HCT116 (cell line): ENCODE data around the gene TMEM205. TPM values are rescaled to one million over a fixed set of nuclear protein-coding genes. Genes with fewer than 3 reads are reported as not detected.

ENCODE experiments used
- ATAC-seq: fragments of 200-7000 bp; cut with Tn5 transposase; 2 replicates; pipeline ENCODE4 v1.9.1; 2020; ENCODE audit warnings: mild to moderate bottlenecking, moderate library complexity
- BruUV-seq: library from RNA; stranded (reverse); fragments of 400-500 nt; replicated peaks from 2 replicates; lab custom pipeline; 2021; lab: Mats Ljungman, UMichigan
- CTCF ChIA-PET: fragments of 300-600 bp; sonication (Branson Sonifier 250); formaldehyde crosslinking; loops from one replicate; lab custom pipeline; 2021; ENCODE audit warnings: antibody characterized with exemption; lab: Charles Lee
- POLR2A ChIA-PET: fragments of 300-600, 350-600 bp; sonication (Branson Sonifier 250); formaldehyde crosslinking; loops from one replicate; lab custom pipeline; 2021; ENCODE audit warnings: antibody characterized with exemption; lab: Charles Lee
- RAD21 ChIA-PET, 2 experiments: fragments of 300-600 bp; sonication (Branson Sonifier 250); formaldehyde crosslinking; loops; one replicate each; lab custom pipeline; 2023; ENCODE audit warnings: low total read pairs in 2 of 2; ENCODE audit not compliant: uncharacterized antibody in 2 of 2, unreplicated experiment in 2 of 2, low non-redundant PET in 1 of 2; lab: Charles Lee
- DNase-seq: peaks from one replicate; pipeline ENCODE4 v3.0.0-alpha.2; 2010; ENCODE audit warnings: low read depth, low spot score
- H2AFZ ChIP-seq: fragments of 200-600 bp; shearing (Covaris generic), sonication (generic); 2 replicates; pipeline ENCODE4 v1.6.1; 2017; ENCODE audit warnings: low read depth, mixed run types, mixed read lengths, antibody characterized with exemption, low read length; ENCODE audit not compliant: poor library complexity, severe bottlenecking
- H3K27ac ChIP-seq: 2 replicates; pipeline ENCODE4 v1.5.1; 2012; ENCODE audit warnings: low read depth, low read length
- H3K27me3 ChIP-seq: fragments of 200-600 bp; sonication (generic); 2 replicates; pipeline ENCODE4 v1.6.1; 2016; ENCODE audit warnings: mixed run types, low read length, mixed read lengths; ENCODE audit not compliant: insufficient read depth
- H3K36me3 ChIP-seq, 2 experiments: fragments of 200-500 bp in 1 of 2; fragments of 200-600 bp in 1 of 2; sonication (Bioruptor generic) in 1 of 2; sonication (generic) in 1 of 2; 2 replicates each; pipeline versions ENCODE4 v1.5.1 to v1.6.1; 2014 to 2016; ENCODE audit warnings: low read length in 2 of 2, inconsistent platforms in 1 of 2, mixed read lengths in 1 of 2, mixed run types in 1 of 2; ENCODE audit not compliant: insufficient read depth in 2 of 2, control insufficient read depth in 1 of 2
- H3K4me1 ChIP-seq, 2 experiments: fragments of 200-600 bp in 1 of 2; sonication (generic) in 1 of 2; 2 replicates each; pipeline versions ENCODE4 v1.5.1 to v1.6.1; 2012 to 2017; ENCODE audit warnings: low read length in 2 of 2, inconsistent platforms in 1 of 2, mild to moderate bottlenecking in 1 of 2, mixed read lengths in 1 of 2, mixed run types in 1 of 2, moderate library complexity in 1 of 2; ENCODE audit not compliant: insufficient read depth in 2 of 2, control insufficient read depth in 1 of 2
- H3K4me2 ChIP-seq: fragments of 200-600 bp; sonication (generic); 2 replicates; pipeline ENCODE4 v1.6.1; 2017; ENCODE audit warnings: mixed run types, low read length, mixed read lengths
- H3K4me3 ChIP-seq, 2 experiments: fragments of 200-600 bp in 1 of 2; sonication (generic) in 1 of 2; replicated peaks in 1 of 2; 2 replicates each; pipeline ENCODE4 v1.5.1; 2011 to 2016; ENCODE audit warnings: low read length in 2 of 2, control low read depth in 1 of 2, low read depth in 1 of 2, mild to moderate bottlenecking in 1 of 2, mixed read lengths in 1 of 2, mixed run types in 1 of 2
- H3K79me2 ChIP-seq: fragments of 200-600 bp; sonication (generic); 2 replicates; pipeline ENCODE4 v1.6.1; 2017; ENCODE audit warnings: mild to moderate bottlenecking, mixed run types, low read length, moderate library complexity, mixed read lengths; ENCODE audit not compliant: insufficient read depth
- H3K9ac ChIP-seq: fragments of 200-600 bp; sonication (generic); 2 replicates; pipeline ENCODE4 v1.6.1; 2016; ENCODE audit warnings: low read length, mixed read lengths
- H3K9me2 ChIP-seq: fragments of 200-600 bp; sonication (generic), shearing (Covaris generic); 2 replicates; pipeline ENCODE4 v1.6.1; 2017; ENCODE audit warnings: mixed run types, mild to moderate bottlenecking, moderate library complexity; ENCODE audit not compliant: insufficient read depth
- H3K9me3 ChIP-seq, 2 experiments: fragments of 200-500 bp in 1 of 2; fragments of 200-600 bp in 1 of 2; sonication (Bioruptor generic) in 1 of 2; sonication (generic) in 1 of 2; 2 replicates each; pipeline ENCODE4 v1.6.1; 2014 to 2017; ENCODE audit warnings: low read length in 2 of 2, mixed read lengths in 2 of 2, inconsistent platforms in 1 of 2, low read depth in 1 of 2, mild to moderate bottlenecking in 1 of 2, mixed run types in 1 of 2, moderate library complexity in 1 of 2; ENCODE audit not compliant: control insufficient read depth in 1 of 2, insufficient read depth in 1 of 2
- H4K20me1 ChIP-seq: fragments of 200-600 bp; sonication (generic), shearing (Covaris generic); 2 replicates; pipeline ENCODE4 v1.6.1; 2017; ENCODE audit warnings: mixed run types, mild to moderate bottlenecking, moderate library complexity; ENCODE audit not compliant: insufficient read depth
- CBX3 ChIP-seq: IDR thresholded peaks from 2 replicates; pipeline ENCODE4 v1.6.1; 2012; ENCODE audit warnings: low read depth
- CTCF ChIP-seq, 3 experiments: fragments of 200-600 bp in 1 of 3; sonication (generic) in 1 of 3; IDR thresholded peaks in 2 of 3; conservative IDR thresholded peaks in 1 of 3; 2 replicates each; pipeline ENCODE4 v1.5.1; 2012 to 2017; ENCODE audit warnings: low read depth in 2 of 3, low read length in 2 of 3, antibody characterized with exemption in 1 of 3, borderline replicate concordance in 1 of 3, control low read depth in 1 of 3, mild to moderate bottlenecking in 1 of 3, mixed read lengths in 1 of 3, mixed run types in 1 of 3, moderate library complexity in 1 of 3; ENCODE audit not compliant: insufficient read depth in 1 of 3
- EGR1 ChIP-seq: IDR thresholded peaks from 2 replicates; pipeline ENCODE4 v1.6.1; 2012; ENCODE audit warnings: low read depth
- ELF1 ChIP-seq: IDR thresholded peaks from 2 replicates; pipeline ENCODE4 v1.6.1; 2012; ENCODE audit warnings: low read depth, borderline replicate concordance
- EZH2 ChIP-seq: fragments of 200-600 bp; sonication (generic); IDR thresholded peaks from 2 replicates; pipeline ENCODE4 v1.6.1; 2017; ENCODE audit warnings: antibody characterized with exemption, mixed run types
- POLR2A ChIP-seq: IDR thresholded peaks from 2 replicates; pipeline ENCODE4 v1.7.0; 2011; ENCODE audit warnings: borderline replicate concordance; ENCODE audit not compliant: insufficient read depth, insufficient read length; ENCODE audit errors: extremely low read depth
- RAD21 ChIP-seq: IDR thresholded peaks from 2 replicates; pipeline ENCODE4 v1.6.1; 2012; ENCODE audit warnings: low read depth, mild to moderate bottlenecking
- SIN3A ChIP-seq: IDR thresholded peaks from 2 replicates; pipeline ENCODE4 v1.6.1; 2012; ENCODE audit warnings: low read depth
- TCF7L2 ChIP-seq: IDR thresholded peaks from 2 replicates; pipeline ENCODE4 v1.7.0; 2011; ENCODE audit warnings: borderline replicate concordance, inconsistent platforms; ENCODE audit not compliant: insufficient read depth, insufficient read length; ENCODE audit errors: extremely low read depth
- ZFX ChIP-seq: fragments of 450-650 bp; IDR thresholded peaks from 2 replicates; pipeline ENCODE4 v1.6.1; 2017
- intact Hi-C: fragments of 100-400 bp; cut with micrococcal nuclease; formaldehyde crosslinking; loops from 2 replicates; pipeline ENCODE4 v1.10.0; 2022
- total RNA-seq: library from RNA; stranded (reverse); gene quantifications from one replicate; pipeline ENCODE4 v1.2.1, GENCODE V29; 2021; ENCODE audit not compliant: unreplicated experiment

The TMEM205 gene
- total RNA-seq, 1 experiment from 2014 or later: 55.9 TPM

DNA sequence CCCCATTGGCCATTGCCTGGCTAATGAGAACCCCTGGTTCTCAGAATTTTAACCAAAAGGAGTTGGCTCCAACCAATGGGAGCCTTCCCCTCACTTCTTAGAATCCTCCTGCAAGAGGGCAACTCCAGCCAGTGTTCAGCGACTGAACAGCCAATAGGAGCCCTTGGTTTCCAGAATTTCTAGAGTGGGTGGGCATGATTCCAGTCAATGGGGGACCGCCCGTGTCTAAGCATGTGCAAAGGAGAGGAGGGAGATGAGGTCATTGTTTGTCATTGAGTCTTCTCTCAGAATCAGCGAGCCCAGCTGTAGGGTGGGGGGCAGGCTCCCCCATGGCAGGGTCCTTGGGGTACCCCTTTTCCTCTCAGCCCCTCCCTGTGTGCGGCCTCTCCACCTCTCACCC lies 18.9 kb upstream of the TMEM205 start:
- intact Hi-C loops: no loop called here

More for the DNA sequence above, 18.9 kb upstream of the TMEM205 start:
- no peaks in the 10 kb centered on the region for H3K9me2 ChIP-seq
- H3K4me1 ChIP-seq: peaks cover 5 to 9% of the 10 kb centered on the region in 2 experiments
- H3K4me3 ChIP-seq: no peak overlapping the region
- H3K4me2 ChIP-seq: no peak overlapping the region
- no peak overlapping the region for H3K27ac ChIP-seq
- TSS peak; percentile 56 for BruUV-seq
- no peaks in the 10 kb centered on the region; a peak in 1 of 4 replicates for H3K36me3 ChIP-seq
- no peaks in the 10 kb centered on the region for H3K9me3 ChIP-seq
- no peak overlapping the region for H3K9ac ChIP-seq
- ChIA-PET POLR2A (no interaction called here), CTCF (no interaction called here), RAD21 (no interaction called here)
- no peak for ATAC-seq
- H3K27me3 ChIP-seq: no peaks in the 10 kb centered on the region
- no peak overlapping the region for H2AFZ ChIP-seq
- no peaks in the 10 kb centered on the region for H4K20me1 ChIP-seq
- no peaks in the 10 kb centered on the region for H3K79me2 ChIP-seq
- no peak for TF ChIP-seq POLR2A
- no peak for TF ChIP-seq ZFX
- TF ChIP-seq TCF7L2: no peak
- TF ChIP-seq EZH2: no peak
- TF ChIP-seq CBX3: no peak
- TF ChIP-seq SIN3A: no peak
- no peak for TF ChIP-seq EGR1
- no peak for TF ChIP-seq CTCF (IDR thresholded peaks at IDR 0.05 in 2 of 3, conservative IDR thresholded peaks at IDR 0.05 in 1 of 3; ENCODE audit: borderline replicate concordance in 1 of 3, insufficient read depth in 1 of 3, low read depth in 2 of 3, low read length in 2 of 3)
- TF ChIP-seq RAD21: no peak
- no peak for TF ChIP-seq ELF1
- no peak for DNase-seq
